ENCODE results near the gene SEC24C.
"Not testable (repeated sequence)": the region's sequence is repeated elsewhere in the genome, so short reads cannot be mapped to it uniquely, and the experiment has no call there.

SEC24C gene

GRCh38 chr10:73743905-73744663 is at the start of gene SEC24C:
Gene SEC24C (plus strand): TSS chr10:73744372. CDS start chr10:73746833, 2,461 bp downstream.
- intact Hi-C loops (cut with DNase I): no loop called here
- peak; percentile 92 to 99 (median 96) for DNase-seq

- DNase-seq; intact Hi-C loops (cut with DNase I): not testable (repeated sequence)
Measured at GRCh38 chr10:73695302-73695701, 48.9 kb upstream of the SEC24C start.

GRCh38 chr10:73697675-73698159 is 46.5 kb upstream of the SEC24C start, which contains the start of gene AGAP5:
Gene AGAP5 (minus strand): TSS chr10:73698109. CDS start chr10:73697755, 354 bp downstream.
- DNase-seq: peak in 1 of 10 donors; percentile 55
- intact Hi-C loops (cut with DNase I): not testable (repeated sequence)

- not testable (repeated sequence) for DNase-seq
Measured at GRCh38 chr10:73698819-73699218, 45.4 kb upstream of the SEC24C start.

GRCh38 chr10:73703924-73704323 is 40.2 kb upstream of the SEC24C start:
- DNase-seq; intact Hi-C loops (cut with DNase I): not testable (repeated sequence)

More at GRCh38 chr10:73698819-73699218, 45.4 kb upstream of the SEC24C start:
- intact Hi-C loops (cut with DNase I): not testable (repeated sequence)

- intact Hi-C loops (cut with DNase I); DNase-seq: not testable (repeated sequence)
Measured at GRCh38 chr10:73705506-73706072, 38.6 kb upstream of the SEC24C start.

- intact Hi-C loops (cut with DNase I); DNase-seq: not testable (repeated sequence)
Measured at GRCh38 chr10:73706488-73706887, 37.7 kb upstream of the SEC24C start.

GRCh38 chr10:73707628-73708027 is 36.5 kb upstream of the SEC24C start:
- intact Hi-C loops (cut with DNase I); DNase-seq: not testable (repeated sequence)

- intact Hi-C loops (cut with DNase I); DNase-seq: not testable (repeated sequence)
Measured at GRCh38 chr10:73708122-73708521, 36.0 kb upstream of the SEC24C start.

GRCh38 chr10:73711683-73712082 is 32.5 kb upstream of the SEC24C start:
- DNase-seq; intact Hi-C loops (cut with DNase I): not testable (repeated sequence)

GRCh38 chr10:73713912-73714311 is 30.3 kb upstream of the SEC24C start:
- intact Hi-C loops (cut with DNase I): not testable (repeated sequence)

GRCh38 chr10:73714483-73714882 is 29.7 kb upstream of the SEC24C start:
- intact Hi-C loops (cut with DNase I); DNase-seq: not testable (repeated sequence)

More at GRCh38 chr10:73713912-73714311, 30.3 kb upstream of the SEC24C start:
- DNase-seq: not testable (repeated sequence)

GRCh38 chr10:73715179-73716156 is 28.7 kb upstream of the SEC24C start:
- DNase-seq; intact Hi-C loops (cut with DNase I): not testable (repeated sequence)

- DNase-seq: no peak
- intact Hi-C loops (cut with DNase I): no loop called here
Measured at GRCh38 chr10:73716251-73716650, 27.9 kb upstream of the SEC24C start.

- intact Hi-C loops (cut with DNase I): no loop called here
- no peak for DNase-seq
Measured at GRCh38 chr10:73717556-73717955, 26.6 kb upstream of the SEC24C start.

- intact Hi-C loops (cut with DNase I); DNase-seq: not testable (repeated sequence)
Measured at GRCh38 chr10:73720561-73720960, 23.6 kb upstream of the SEC24C start.

- intact Hi-C loops (cut with DNase I): no loop called here
- no peak for DNase-seq
Measured at GRCh38 chr10:73723516-73723915, 20.7 kb upstream of the SEC24C start.

- intact Hi-C loops (cut with DNase I): not testable (repeated sequence)
Measured at GRCh38 chr10:73729781-73730152, 14.4 kb upstream of the SEC24C start.

GRCh38 chr10:73730153-73730906 is 13.8 kb upstream of the SEC24C start:
- intact Hi-C loops (cut with DNase I): no loop called here
- DNase-seq: peak; percentile 86 to 99 (median 94)

More at GRCh38 chr10:73729781-73730152, 14.4 kb upstream of the SEC24C start:
- not testable (repeated sequence) for DNase-seq
